ENCODE results near the gene PFN3.

The PFN3 gene

GRCh38 chr5:177437623-177438022 lies 37.2 kb upstream of the PFN3 start:
- no peak for DNase-seq

GRCh38 chr5:177435847-177436536 lies 35.5 kb upstream of the PFN3 start:
- DNase-seq, result no peak

DNA sequence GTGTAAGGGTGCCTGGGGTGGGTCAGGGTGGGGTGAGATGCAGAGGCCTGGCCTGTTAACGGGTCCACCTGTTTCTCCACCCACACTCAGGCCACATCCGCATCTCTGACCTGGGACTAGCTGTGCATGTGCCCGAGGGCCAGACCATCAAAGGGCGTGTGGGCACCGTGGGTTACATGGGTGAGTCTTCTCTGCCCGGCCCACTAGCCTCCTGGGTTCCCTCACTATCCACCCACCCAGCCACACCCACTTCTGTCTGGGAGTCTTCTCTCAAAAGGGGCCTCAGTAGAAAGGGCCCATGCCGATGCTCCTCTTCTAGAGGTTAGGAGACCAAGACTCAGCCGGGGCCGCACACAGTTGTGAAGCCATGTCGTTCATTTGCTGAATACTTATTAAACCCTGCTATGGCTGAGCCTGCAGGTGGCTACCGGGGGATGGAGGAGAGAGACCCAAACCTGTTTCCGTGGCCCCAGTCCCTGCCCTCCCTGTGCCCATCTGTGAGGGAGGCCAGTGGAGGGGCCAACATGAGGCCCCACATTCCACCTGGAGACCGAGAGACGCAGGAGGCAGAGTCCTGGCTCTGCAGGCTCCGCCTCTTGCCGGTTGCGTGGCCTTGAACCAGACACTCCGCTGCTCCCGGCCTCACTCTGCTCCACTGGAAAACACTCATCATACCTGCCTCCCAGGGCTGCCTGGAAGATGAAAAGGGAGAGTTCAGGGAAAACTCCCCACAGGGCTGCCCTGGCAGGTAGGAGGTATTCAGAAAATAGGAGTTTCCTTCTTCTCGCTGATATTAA lies 34.7 kb upstream of the PFN3 start:
- DNase-seq, result no peak

DNA sequence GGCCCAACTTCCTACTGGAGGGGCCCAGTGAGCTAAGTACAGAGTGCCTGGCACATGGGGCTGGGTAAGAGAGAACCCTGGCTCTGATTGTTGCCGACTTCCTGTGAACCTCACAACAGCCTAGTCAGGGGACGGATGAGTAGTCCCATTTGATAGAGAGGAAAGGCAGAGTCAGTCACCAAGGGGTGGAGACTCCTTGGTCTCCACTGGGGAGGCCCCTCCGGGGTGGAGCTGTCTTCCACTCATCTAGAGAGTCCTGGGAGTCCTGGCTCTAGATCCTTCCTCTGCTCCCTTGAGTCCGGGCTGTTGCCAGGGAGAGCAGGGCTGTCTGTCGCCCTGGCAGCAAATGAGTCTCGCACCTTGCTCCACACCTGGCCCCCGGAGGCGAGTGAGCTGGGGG lies 34.0 kb upstream of the PFN3 start:
- DNase-seq, result no peak

DNA sequence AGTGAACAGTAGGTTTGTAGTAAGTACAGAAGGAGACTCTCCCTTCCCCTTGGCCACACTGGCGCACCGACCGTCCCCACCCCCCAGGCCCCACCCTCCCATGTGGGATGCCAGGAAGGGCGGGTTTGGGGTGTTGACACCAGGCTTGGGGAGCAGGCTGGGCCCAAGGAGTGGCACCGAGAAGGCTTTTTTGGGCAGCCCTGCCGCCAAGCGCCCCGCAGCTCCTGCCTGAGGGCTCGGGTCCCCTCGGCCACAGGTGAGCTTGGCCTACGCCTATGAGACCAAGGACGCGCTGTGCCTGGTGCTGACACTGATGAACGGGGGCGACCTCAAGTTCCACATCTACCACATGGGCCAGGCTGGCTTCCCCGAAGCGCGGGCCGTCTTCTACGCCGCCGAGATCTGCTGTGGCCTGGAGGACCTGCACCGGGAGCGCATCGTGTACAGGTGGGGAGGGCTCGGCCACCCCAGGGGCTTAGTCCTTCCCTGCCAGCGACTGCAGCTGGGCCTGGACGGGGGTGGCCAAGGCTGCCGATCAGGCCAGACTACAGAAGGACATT lies 33.3 kb upstream of the PFN3 start:
- DNase-seq, result no peak

DNA sequence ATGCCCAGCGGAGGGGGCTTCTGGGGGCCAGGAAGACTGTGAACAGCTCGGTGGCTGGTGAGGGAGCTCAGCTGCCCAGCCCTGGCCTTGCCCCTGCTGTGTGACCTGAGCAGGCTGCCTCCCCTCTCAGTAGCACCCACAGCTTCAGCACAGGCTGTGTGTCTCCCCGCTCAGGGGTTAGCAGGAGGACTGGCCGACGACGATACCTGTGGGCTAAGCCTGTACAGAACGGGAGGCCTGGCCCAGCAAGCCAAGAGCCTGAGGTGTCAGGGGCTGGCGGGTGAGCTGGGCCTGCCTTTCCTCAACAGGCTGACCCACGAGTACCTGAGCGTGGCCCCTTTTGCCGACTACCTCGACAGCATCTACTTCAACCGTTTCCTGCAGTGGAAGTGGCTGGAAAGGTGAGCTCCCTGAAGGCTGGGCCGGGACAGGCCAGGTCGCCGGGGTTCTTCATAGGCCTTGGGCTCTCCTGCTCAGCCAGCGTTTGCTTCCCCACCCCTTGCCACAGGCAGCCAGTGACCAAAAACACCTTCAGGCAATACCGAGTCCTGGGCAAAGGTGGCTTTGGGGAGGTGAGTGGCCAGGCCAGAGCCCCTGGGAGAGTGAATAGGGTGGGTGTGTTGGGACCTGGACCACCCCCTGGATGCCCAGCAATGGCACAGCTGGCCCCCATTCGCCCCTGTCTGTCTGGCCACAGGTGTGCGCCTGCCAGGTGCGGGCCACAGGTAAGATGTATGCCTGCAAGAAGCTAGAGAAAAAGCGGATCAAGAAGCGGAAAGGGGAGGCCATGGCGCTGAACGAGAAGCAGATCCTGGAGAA lies 32.6 kb upstream of the PFN3 start:
- DNase-seq, result no peak

- no peak for DNase-seq
Observed at GRCh38 chr5:177432143-177432838, 31.8 kb upstream of the PFN3 start.

DNA sequence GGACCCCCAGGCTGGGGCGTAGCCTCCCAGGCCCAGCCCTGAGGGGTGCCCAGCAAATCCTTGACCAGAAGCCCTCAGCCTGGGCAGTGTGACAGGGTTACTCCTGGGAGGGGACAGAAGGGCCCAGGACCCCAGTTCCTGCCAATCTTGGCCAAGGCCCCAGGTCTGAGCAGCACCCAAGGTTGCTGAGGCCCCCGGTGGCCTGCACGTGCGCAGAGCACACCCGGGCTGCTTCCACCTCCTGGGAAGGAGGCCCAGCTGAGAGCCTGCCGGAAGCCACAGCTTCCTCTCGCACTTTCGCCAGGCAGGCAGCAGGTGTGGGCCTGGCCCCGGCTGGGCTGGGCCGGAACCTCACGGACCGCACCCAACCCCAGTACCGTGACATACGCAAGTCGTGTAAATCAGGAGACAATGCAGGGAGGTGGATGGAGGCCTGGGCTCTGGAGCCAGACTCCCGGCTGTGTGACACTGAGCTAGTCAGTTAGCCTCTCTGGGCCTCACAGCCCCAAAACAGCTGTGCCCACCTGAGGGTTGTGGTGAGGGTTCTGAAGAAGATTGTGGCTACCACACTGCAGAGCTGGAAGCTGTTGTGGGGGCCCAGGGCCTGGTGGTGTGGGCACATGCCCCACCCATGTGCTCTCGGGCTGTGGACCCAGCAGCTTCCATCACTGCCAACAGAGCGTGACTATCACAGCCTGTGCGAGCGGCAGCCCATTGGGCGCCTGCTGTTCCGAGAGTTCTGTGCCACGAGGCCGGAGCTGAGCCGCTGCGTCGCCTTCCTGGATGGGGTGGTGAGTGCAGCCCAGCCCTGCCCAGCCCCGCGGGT lies 31.1 kb upstream of the PFN3 start:
- DNase-seq, result no peak

GRCh38 chr5:177430972-177431316 lies 30.5 kb upstream of the PFN3 start:
- DNase-seq, result no peak

DNA sequence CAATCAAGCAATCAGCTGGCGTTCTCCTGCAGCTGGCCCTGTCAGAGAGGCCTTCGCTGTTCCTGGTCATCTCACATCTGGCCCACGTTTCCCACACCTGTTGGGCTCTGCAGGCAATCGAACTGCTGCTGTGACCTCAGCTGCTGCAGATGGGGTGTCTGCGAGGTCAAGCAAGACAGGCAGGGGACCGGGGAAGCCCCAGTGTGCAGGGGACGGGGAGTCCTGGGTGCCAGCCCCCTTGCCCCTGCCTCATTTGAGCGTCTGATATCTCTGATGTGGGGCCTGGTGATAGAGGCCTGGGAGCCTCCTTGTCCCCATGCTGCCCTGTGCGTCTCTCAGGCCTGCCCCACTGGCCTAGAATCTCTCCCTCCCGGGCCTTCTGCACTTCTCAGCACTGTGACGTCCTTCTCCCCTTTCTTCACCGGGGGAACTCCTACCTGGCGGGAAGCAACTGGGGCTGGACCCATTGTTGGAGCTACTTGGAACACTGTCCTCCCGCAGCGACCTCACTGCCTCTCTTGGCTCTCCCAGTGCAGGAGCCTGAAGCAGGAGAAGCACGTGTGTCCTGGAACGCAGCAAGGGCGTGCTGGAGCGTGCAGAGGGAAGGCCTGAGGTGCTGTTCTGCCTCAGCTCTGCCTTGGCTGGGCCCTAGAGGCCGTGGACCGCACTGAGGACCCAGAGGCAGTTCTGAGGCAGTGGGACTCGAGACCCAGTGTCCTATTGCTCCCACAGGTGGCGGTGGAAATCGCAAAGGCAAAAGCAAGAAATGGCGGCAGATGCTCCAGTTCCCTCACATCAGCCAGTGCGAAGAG lies 29.9 kb upstream of the PFN3 start:
- DNase-seq, result no peak

GRCh38 chr5:177429248-177430040 lies 29.0 kb upstream of the PFN3 start:
- DNase-seq, result peak; percentile 92

- DNase-seq, result no peak
Observed at GRCh38 chr5:177428574-177429217, 28.2 kb upstream of the PFN3 start.

- no peak for DNase-seq
Observed at GRCh38 chr5:177427919-177428573, 27.6 kb upstream of the PFN3 start.

DNA sequence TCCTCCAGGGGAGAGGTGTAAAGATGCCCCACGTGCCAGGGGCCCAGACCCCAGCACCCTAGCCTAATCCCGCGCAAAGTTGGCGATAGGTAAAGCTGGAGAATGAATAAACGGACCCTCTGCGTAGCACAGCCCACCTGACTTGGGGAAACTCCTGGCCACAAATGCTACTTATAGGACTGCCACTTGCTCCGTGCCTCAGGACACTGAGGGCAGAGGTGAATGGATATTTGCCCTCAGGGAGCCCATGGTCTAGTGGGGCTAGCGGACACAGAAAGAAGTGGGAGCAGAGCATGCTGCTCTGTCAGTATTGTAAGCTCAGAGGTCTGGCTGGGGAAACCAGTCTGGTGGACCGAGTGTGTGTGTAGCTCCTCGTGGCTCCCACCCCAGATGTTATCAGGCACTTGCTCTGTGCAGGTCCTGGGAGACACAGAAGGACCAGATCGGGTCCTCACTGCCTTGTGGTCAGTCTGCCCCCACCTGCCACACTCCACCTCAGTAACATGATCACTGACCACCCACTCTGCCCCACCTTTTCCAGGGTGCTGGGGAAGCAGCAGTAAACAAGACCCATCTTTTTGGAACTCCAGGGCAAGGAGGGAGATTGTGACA lies 26.9 kb upstream of the PFN3 start:
- no peak for DNase-seq

DNA sequence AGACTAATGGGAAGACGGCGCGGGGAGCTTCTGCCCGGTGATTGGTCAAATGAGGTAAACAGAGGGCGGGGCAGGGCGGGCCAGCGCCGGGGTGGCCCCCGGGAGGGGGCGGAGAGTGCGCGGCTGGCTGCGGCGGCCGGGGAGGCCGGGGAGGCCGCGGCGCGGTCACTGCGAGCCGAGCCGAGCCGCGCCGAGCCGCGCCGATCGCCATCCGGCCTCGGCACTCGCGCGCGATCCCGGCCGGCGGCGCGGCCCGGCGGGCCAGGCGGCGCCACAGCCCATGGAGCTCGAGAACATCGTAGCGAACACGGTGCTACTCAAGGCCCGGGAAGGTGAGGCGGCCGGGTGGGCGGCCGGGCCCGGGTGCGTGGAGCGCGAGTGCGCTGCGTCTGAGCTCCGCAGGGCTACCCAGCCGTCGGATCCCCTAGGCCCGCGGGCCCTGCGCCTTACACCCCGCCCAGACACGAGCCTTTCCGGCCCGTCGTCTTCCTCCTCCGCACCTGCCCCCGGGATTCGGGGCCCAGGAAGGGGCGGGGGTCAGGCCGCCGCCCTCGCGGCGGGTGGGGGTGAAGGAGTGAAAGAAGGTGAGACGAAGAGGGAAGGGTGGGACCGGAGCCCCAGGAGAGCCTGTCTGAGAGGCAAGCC lies 26.2 kb upstream of the PFN3 start, which contains the start of gene GRK6:
Gene GRK6 (plus strand): TSS at position 111 of the 645 bp plus-strand sequence. CDS start 170 bp downstream, at position 281.
- DNase-seq, result no peak

DNA sequence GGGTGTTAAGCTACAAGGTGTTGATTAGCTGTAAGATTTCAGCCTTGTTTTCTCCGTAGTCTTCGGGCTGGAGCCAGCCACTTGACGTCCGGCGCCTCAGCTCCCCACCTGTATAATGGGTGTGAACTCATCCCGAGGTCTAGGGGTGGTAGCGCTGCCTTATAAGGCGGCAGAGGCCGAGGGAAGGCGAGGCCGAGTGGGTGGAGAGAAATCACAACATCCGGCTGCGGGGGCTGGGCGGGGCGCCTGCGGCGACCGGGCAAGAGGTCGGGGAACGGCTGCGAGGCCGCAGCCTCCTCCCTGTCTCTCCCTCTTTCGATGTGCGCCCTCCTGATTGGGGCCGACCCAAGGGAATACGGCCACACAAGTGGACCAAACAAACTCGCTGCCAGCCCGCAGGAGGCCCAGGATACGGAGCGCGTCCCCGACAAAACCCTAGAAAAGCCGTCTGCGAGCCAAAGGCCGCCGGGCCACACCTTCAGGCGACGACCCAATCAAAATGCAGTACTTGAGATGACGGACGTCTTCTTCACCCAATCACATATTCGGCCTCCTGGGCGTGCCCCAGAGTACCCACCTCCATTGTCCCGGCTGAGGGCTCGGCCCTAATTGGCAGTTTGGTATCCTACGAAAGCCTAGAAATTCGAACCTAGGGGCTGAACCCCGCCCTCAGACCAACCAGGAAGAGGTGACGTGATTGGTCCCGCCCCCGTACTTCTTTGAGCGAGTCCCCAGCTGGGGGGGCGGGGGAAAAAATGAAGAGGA lies 25.5 kb upstream of the PFN3 start:
- peak; percentile 99 for DNase-seq

- DNase-seq, result no peak
Observed at GRCh38 chr5:177425196-177425800, 24.8 kb upstream of the PFN3 start.
